GM21717 (cell line): Measurements from ENCODE around the gene MAP1S.
"Not testable (repeated sequence)": the region's sequence is repeated elsewhere in the genome, so short reads cannot be mapped to it uniquely, and the experiment has no call there.

Experiments
- ATAC-seq: cut with Tn5 transposase; IDR thresholded peaks from one replicate; pipeline ENCODE4 v1.9.1; 2021; ENCODE audit warnings: mild to moderate bottlenecking, moderate library complexity; ENCODE audit not compliant: unreplicated experiment

The MAP1S gene

GRCh38 chr19:17762505-17763229, 43.4 kb downstream of the MAP1S start:
- no peak for ATAC-seq

DNA sequence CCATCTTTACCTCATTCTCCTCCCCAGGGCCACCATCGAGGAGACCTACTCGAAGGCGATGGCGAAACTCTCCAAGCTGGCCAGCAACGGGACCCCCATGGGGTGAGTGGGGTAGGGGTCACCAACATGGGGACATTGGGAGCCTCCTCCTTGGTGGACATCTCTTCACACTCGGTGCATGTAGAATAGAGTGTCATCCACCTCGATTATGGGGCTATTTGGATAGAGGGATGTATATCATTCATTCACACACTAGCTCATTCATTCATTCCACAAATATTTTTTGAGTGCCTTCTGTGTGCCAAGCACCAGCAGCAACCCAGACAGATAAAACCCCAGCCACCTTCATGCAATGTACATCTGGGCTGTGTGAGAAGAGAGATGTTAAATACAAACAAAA, 45.1 kb downstream of the MAP1S start:
- no peak for ATAC-seq

GRCh38 chr19:17765069-17765618, 45.9 kb downstream of the MAP1S start:
- no peak for ATAC-seq

DNA sequence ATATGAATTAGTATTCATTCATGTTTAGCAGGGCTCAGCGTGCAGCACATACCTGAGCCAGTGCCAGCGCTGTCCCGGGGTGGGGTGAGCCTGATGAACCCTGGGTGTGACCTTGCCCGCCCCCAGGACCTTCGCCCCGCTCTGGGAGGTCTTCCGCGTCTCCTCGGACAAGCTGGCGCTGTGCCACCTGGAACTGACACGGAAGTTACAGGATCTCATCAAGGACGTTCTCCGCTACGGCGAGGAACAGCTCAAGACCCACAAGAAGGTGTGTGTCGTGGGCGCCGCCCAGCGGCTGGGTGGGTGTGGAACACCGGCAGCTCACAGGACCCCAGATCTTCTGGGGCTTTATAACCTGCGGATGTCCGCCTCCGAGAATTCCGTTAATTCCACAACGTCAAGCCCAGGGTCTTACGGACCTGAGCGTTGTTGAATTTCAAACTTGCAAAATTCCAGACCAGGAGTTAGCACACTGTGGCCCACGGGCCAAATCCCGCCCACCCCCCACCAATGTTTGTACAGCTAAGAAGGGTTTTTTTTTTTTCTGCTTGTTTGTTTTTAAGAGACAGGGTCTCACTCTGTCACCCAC, 47.4 kb downstream of the MAP1S start:
- no peak for ATAC-seq

- ATAC-seq = no peak
These were observed 48.3 kb downstream of the MAP1S start for GRCh38 chr19:17767559-17767958.

GRCh38 chr19:17770613-17771012, 51.3 kb downstream of the MAP1S start:
- ATAC-seq = no peak

- ATAC-seq = no peak
These were observed 52.9 kb downstream of the MAP1S start for GRCh38 chr19:17772172-17772571.

DNA sequence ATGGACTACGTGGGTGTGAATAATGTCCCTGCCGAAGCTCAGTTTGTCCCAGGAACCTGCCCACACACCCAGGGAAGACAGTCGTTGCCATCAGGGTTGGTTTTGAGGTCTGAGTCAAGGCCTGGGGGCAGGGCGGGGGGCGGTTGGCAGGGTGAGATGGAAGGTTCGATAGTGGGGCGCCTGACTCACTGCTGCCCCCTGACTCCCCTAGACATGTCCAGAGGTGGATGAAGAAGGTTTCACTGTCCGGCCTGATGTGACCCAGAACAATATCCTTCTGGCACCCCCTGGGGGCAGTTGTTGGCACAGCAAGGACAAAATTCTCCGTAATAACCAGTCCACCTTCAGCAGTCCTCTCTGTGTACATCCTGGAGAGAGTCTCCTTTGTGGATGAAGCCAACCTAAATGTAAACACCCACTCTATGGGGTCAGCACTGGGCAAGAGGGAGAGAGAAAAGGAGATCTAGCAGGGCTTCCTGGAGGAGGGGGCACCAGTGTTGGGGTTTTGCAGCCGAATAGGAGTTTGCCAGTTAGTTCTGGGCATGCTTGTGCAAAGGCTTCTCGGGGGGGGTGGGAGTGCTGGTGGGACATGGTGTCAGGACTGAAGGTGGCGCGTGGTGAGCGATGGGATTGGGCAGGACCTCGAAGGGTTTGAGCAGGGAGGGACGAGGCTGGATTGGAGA, 56.1 kb downstream of the MAP1S start:
- ATAC-seq = no peak

DNA sequence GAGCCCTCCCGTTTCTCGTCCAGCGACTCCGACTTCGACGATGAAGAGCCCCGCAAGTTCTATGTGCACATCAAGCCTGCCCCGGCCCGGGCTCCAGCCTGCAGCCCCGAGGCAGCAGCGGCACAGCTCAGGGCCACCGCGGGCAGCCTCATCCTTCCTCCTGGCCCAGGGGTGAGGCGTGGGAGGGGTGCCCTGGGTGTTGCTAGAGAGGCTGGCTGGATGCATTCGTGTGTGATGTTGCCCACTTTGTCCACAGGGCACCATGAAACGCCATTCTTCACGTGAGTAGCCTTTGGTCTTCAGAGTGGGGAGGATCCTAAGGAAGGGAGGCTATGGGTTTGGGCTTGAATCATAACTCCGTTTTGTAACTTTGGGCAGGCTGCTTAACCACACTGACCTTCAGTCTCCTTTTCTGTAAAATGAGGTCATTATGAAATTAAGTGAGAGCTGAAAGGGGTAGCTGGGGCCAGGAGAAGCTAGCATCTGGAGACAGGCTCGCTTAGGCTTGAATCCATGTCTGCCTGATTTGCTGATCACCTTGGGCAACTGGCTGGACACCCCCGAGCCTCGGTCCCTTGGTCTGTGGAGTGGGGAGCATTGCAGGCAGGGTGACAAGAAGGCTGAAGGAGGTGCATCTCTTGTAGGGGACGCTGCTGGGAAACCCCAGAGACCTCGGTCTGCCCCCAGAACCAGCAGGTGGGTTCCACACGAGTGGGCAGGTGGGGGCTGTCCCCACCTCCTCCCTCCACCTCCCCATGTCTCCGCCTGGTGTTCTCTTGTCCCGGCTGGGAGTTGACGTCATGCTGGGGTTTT, 56.9 kb downstream of the MAP1S start:
- peak; percentile 46 for ATAC-seq

DNA sequence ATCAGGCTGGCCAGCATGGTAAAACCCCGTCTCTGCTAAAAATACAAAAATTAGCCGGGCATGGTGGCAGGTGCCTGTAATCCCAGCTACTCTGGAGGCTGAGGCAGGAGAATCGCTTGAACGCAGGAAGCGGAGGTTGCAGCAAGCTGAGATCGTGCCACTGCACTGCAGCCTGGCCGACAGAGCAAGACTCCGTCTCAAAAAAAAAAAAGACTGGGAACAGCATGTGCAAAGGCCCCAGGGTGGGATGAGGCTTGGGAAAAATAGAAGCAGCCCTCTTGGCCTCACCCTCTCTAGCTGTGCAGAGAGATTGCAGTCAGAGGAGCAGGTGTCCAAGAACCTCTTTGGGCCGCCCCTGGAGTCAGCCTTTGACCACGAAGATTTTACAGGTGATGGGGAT, 58.6 kb downstream of the MAP1S start:
- ATAC-seq = not testable (repeated sequence)

DNA sequence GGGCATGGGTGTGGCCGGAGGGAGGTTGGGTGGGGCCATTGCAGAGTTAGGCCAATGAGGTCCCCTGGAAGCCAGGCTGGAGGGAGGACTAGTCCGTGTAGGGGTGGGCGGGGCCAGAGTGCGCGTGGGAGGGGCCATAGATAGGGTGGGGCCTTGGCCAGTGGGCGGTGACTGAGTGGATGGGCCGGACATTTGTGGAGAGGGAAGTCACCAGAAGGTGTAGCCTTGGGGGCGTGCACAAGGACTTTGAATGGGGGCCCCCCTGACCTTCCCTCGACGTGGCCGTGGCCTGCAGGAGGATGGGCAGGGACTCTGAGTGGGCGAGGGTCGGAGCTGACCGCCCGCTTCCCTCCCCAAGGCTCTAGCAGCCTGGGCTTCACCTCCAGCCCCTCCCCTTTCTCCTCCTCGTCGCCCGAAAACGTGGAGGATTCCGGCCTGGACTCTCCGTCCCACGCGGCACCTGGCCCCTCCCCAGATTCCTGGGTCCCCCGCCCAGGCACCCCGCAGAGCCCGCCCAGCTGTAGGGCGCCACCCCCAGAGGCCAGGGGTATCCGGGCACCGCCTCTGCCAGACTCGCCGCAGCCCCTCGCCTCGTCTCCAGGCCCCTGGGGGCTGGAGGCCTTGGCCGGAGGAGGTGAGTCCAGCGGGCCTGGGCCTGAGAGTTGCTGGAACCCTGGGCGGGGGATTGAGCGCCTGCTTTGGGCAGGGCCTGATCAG, 59.1 kb downstream of the MAP1S start:
- ATAC-seq = no peak

DNA sequence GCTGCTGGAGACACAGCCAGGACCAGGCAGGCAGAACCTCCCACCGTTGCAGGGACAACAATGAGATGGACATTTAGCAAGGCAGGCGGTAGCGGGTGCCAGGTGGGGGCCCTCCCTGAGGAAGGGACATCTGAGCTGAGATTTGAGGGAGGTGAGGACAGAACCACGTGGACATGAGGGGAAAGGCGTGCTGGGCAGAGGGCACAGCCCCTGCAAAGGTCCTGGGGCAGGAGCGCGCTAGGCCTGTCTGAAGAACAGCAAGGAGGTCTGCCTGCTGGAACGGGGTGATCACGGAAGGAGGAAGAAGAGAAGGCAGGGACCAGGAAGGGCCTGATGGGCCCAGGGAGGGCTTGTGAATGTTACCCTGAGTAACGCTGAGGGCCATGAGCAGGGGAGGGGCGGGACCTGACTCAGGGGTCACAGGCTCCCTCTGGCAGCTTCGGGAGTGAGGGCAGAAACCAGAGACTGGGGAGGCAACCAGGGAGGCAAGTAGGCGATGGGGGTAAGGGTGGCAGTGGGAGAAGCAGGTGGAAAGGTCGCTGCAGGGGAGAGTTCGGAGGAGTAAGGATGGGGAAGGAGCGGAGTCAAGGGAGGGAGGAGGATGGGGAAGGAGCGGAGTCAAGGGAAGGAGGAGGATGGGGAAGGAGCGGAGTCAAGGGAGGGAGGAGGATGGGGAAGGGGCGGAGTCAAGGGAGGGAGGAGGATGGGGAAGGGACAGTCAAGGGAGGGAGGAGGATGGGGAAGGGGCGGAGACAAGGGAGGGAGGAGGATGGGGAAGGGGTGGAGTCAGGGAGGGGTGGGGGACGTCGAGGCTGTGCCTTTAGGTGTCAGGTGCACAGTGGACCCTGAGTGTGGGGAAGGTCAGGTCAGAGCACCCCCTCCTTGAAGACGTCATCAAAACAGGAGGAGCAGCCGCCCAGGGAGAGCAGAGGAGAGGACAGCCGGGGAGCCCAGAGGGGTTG, 60.0 kb downstream of the MAP1S start:
- no peak for ATAC-seq

DNA sequence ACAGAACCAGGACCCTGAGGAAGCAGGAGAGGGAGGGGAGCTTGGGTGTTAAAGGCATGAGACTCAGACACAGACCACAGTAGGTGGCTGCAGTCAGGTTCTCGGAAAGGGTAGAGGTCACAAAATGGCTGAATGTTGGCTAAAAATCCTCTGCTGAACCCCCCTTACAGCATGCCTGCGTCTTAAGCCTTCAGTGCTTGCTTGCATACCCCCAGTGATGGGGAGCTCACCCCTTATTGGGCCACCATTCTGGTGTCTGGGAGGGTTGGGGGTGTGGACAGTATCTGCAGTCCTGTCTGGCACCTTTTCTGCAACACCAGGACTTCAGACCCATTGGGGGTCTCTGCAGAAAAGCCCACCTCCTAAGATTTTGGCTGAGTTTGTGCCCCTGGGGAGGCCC, 61.5 kb downstream of the MAP1S start:
- ATAC-seq = no peak

GRCh38 chr19:17783721-17784120, 64.4 kb downstream of the MAP1S start:
- not testable (repeated sequence) for ATAC-seq
